AG04450 (cell line): Measurements from ENCODE around the gene FIBCD1. TPM values are rescaled to one million over a fixed set of nuclear protein-coding genes. Genes with fewer than 3 reads are reported as not detected.

Experiments
- CTCF ChIA-PET: fragments of 300-600, 350-600 bp; formaldehyde crosslinking; extraction: SDS; loops from one replicate; lab custom pipeline; 2022; ENCODE audit warnings: antibody characterized with exemption, inconsistent platforms; lab: Charles Lee
- POLR2A ChIA-PET: fragments of 350-600 bp; formaldehyde crosslinking; extraction: SDS; loops from one replicate; lab custom pipeline; 2021; ENCODE audit warnings: antibody characterized with exemption, inconsistent platforms; lab: Yijun Ruan, JAX
- DNase-seq: peaks from one replicate; pipeline ENCODE4 v3.0.0-alpha.2; 2011; ENCODE audit warnings: low read depth, low spot score
- H3K27ac ChIP-seq: one replicate; pipeline ENCODE4 v1.5.1; 2012; ENCODE audit warnings: low read depth, low read length, control low read depth
- H3K27me3 ChIP-seq: one replicate; pipeline ENCODE4 v1.6.0; 2012; ENCODE audit warnings: low read length; ENCODE audit not compliant: control insufficient read depth, insufficient read depth
- H3K4me3 ChIP-seq: 2 replicates; pipeline ENCODE4 v1.5.1; 2011; ENCODE audit warnings: mild to moderate bottlenecking, low read depth, low read length, control low read depth
- H3K9me3 ChIP-seq: 2 replicates; pipeline ENCODE4 v1.5.1; 2012; ENCODE audit warnings: low read length; ENCODE audit not compliant: control insufficient read depth, insufficient read depth
- polyA plus RNA-seq: library from polyadenylated mRNA; depleted of rRNA; stranded (reverse); fragments of >200 nt; gene quantifications from 2 replicates; pipeline ENCODE4 v1.2.3, GENCODE V29; 2011
- TF ChIP-seq, protein P1 (sequence below): IDR thresholded peaks from 2 replicates; pipeline ENCODE4 v1.5.1; 2011; ENCODE audit warnings: low read depth, low read length, control low read depth, inconsistent platforms

The FIBCD1 gene
- polyA plus RNA-seq, 1 experiment, result 2.2 TPM

DNA sequence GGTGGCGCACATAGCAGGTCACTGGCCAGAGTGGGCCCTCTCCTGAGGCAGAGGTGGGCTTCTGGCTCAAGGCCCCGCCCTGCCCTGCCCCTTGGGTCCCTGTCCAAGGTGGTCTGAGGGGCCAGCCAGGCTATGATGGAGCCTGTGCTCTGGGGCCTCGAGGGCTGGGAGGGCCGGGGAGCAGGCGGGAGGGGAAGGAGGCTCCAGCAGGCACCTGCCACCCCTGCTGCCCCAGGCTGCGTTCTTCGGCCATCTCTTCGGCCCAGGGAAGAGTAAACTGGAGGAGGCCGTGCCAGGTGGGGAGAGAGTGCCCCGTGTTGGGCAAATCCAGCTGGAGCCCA lies 14.6 kb downstream of the FIBCD1 start:
- Histone ChIP-seq H3K9me3 (no peaks in the 10 kb centered on the region), H3K27ac (no peak overlapping the region), H3K27me3 (peaks cover 3% of the 10 kb centered on the region), H3K4me3 (no peak overlapping the region)
- POLR2A ChIA-PET, result interaction anchor here (0.6 kb wide), 1 partner anchor 78 kb away, joined by 5 read pairs; no protein-coding TSS in a partner anchor
- CTCF ChIA-PET, result no interaction called here
- TF ChIP-seq, protein P1, sequence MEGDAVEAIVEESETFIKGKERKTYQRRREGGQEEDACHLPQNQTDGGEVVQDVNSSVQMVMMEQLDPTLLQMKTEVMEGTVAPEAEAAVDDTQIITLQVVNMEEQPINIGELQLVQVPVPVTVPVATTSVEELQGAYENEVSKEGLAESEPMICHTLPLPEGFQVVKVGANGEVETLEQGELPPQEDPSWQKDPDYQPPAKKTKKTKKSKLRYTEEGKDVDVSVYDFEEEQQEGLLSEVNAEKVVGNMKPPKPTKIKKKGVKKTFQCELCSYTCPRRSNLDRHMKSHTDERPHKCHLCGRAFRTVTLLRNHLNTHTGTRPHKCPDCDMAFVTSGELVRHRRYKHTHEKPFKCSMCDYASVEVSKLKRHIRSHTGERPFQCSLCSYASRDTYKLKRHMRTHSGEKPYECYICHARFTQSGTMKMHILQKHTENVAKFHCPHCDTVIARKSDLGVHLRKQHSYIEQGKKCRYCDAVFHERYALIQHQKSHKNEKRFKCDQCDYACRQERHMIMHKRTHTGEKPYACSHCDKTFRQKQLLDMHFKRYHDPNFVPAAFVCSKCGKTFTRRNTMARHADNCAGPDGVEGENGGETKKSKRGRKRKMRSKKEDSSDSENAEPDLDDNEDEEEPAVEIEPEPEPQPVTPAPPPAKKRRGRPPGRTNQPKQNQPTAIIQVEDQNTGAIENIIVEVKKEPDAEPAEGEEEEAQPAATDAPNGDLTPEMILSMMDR, result no peak
- DNase-seq, result no peak

DNA sequence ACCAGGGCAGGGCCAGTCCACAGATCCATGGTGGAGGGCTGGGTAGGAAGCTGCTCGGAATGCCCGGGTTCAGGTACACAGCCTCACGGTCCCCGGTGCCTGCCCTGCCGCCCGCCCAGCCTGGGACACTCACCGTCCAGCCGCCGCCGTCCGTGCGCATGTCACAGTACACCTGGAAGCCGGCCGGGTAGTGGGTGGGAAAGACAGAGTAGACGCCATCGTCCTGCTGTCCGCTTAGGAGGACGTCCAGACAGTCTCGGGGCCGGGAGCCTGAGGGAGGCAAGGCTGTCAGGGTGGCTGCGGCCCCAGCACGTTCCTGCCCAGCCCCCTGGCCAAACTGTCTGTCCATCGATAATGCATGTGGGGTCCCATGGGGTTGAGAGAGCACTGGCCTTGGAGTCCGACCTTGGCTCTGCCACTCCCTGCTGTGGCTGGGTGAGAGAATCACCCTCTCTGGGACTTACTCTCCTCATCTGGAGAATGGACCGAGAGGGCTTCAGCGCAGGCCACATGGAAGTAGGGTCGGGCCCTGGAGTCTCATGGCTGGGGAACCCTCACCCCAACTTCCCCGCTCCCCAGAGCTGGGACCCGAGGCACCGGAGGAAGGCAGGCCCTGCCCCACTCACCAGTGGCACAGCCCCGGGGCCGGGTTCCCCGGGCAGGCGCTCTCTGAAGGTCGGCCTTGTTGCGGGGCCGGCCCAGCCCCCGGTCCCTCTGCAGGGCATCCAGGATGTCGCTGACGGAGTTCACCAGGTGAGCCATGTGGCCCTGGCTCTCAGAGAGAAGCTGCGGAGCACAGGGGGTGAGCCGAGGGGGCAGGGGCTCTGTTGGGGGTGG lies 15.2 kb downstream of the FIBCD1 start:
- H3K27ac ChIP-seq, result no peak overlapping the region
- POLR2A ChIA-PET, result interaction anchor here (0.5 kb wide), 1 partner anchor 10 kb away, joined by 4 read pairs; no protein-coding TSS in a partner anchor
- H3K9me3 ChIP-seq, result no peaks in the 10 kb centered on the region; the same call in 1 of the 2 replicates
- peaks cover 4% of the 10 kb centered on the region for H3K27me3 ChIP-seq
- TF ChIP-seq, protein P1, result no peak
- H3K4me3 ChIP-seq, result no peak overlapping the region
- no peak for DNase-seq
- CTCF ChIA-PET, result no interaction called here

DNA sequence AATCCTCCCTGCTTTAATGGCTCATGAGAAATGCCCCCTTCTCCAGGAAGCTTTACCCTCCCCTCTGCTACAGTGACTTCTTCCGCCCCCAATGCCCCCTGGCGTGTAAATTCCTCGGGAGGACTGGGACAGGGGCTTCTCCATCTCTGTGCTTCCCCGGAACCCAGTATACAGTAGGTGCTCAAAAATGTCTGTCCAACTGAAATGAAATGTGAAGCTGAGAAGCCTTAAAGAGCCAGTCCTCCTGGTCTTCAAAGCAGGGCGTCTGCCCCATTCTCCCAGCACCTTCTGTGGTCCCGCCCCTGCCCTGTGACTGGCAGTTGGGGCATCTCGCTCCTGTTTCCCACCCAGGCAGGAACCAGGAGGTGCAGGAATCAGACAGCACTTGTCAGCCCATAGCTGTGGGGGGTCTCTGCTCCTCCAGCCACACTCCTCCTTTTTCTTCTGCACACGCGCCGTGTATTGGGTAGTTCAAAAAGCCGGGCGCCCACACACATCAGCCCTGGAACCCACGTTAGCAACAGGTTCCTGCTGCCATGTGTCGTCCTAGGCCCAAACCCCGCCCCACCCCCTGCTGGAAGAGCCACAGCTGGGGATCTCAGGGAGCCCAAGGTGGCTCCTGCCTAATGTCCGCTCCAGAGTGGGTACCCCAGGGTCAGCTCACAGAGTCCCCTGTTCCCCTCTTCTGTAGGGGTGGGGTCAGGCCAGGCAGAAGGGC lies 16.0 kb downstream of the FIBCD1 start:
- DNase-seq, result no peak
- no peak overlapping the region for H3K27ac ChIP-seq
- H3K27me3 ChIP-seq, result peaks cover 10% of the 10 kb centered on the region
- TF ChIP-seq, protein P1, result no peak
- ChIA-PET POLR2A (interaction anchor here (0.5 kb wide), 1 partner anchor 10 kb away, joined by 4 read pairs; no protein-coding TSS in a partner anchor), CTCF (no interaction called here)
- no peaks in the 10 kb centered on the region; the same call in 1 of the 2 replicates for H3K9me3 ChIP-seq
- no peak overlapping the region for H3K4me3 ChIP-seq

DNA sequence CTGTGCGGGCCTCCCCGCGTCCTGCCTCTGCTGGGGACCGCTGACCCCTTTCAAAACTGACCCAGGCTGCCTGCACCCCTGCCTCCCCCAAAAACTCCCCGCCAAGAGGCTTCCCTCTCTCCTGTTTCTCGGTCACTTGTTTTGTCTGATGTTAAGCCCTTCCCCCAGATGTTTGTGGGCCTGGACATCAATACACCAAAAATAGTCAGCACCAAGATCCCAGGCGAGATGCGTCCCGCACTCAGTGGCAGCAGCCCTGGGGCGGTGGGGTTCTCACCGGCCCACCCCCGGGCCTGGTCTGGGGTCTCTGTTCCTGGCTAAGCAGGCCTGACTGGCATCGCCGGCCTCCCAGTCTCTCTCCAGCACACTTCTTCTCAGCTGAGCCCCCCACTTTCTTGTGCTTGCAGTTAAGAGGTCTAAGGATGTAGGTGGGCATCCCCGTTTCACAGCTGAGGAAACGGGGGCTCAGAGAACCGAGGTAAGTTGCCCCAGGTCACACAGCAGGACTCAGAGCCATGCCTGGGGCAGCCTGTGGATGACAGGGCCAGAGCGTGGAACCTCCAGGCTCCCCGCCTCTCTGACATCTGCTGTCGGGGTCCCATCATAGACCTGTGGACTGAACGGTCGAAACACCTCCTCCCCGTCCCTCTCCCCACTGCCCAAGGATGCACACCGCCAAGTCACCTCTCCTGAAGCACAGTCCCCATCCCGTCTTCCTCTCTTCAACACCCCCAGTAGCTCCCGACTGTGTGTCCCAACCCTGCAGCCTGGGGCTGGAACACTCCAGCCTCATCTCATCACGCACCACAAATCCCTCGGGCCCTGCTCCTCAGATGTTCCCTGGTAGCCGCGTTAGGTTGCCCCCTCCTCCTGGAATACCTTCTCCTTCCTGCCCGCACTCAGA lies 16.8 kb downstream of the FIBCD1 start:
- Histone ChIP-seq H3K27ac (no peak overlapping the region), H3K9me3 (no peaks in the 10 kb centered on the region; the same call in 1 of the 2 replicates), H3K27me3 (peaks cover 14% of the 10 kb centered on the region), H3K4me3 (no peak overlapping the region)
- ChIA-PET CTCF (interaction anchor here (0.9 kb wide), 1 partner anchor 221 kb away, joined by 3 read pairs; no protein-coding TSS in a partner anchor), POLR2A (interaction anchor here (0.6 kb wide), 1 partner anchor 9 kb away, joined by 9 read pairs; no protein-coding TSS in a partner anchor)
- TF ChIP-seq, protein P1, result no peak
- no peak for DNase-seq
